ENCODE data around the gene GNA12.

The GNA12 gene

DNA sequence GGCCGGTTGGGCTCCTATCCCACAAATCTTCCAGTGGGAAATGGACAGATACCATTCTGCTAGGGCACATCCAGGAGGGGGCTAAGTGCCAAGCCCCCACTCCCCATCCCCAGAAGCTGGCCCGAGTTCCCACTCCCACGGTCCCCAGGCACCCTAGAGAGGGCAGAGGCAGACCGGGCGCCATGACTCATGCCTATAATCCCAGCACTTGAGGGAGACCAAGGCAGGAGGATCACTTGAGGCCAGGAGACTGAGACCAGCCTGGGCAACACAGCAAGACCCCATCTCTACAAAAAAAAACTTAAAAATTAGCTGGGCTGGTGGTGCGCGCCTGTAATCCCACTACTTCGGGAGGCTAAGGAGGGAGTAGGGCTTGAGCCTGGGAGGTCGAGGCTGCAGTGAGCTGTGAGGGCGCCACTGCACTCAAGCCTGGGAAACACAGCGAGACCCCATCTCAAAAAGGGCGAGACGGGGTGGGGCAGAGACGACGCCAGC is 870 bp downstream of the GNA12 start:
- H3K9me3 ChIP-seq (ENCODE audit: severe bottlenecking): no peaks in the 10 kb centered on the region
- no peaks in the 10 kb centered on the region for H3K27me3 ChIP-seq (ENCODE audit: insufficient read depth, poor library complexity, severe bottlenecking)
- ATAC-seq (ENCODE audit: low read depth) (no peak), DNase-seq (ENCODE audit: low spot score) (no peak)
- peaks cover 14% of the 10 kb centered on the region for H3K4me1 ChIP-seq (ENCODE audit: insufficient read depth, poor library complexity, severe bottlenecking)
- peaks cover 24% of the 10 kb centered on the region for H3K36me3 ChIP-seq (ENCODE audit: low read depth)
- peak overlapping the region; percentile 77 for H3K4me3 ChIP-seq (ENCODE audit: severe bottlenecking)
- TF ChIP-seq, protein P1, sequence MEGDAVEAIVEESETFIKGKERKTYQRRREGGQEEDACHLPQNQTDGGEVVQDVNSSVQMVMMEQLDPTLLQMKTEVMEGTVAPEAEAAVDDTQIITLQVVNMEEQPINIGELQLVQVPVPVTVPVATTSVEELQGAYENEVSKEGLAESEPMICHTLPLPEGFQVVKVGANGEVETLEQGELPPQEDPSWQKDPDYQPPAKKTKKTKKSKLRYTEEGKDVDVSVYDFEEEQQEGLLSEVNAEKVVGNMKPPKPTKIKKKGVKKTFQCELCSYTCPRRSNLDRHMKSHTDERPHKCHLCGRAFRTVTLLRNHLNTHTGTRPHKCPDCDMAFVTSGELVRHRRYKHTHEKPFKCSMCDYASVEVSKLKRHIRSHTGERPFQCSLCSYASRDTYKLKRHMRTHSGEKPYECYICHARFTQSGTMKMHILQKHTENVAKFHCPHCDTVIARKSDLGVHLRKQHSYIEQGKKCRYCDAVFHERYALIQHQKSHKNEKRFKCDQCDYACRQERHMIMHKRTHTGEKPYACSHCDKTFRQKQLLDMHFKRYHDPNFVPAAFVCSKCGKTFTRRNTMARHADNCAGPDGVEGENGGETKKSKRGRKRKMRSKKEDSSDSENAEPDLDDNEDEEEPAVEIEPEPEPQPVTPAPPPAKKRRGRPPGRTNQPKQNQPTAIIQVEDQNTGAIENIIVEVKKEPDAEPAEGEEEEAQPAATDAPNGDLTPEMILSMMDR (IDR thresholded peaks at IDR 0.05; ENCODE audit: poor library complexity, severe bottlenecking): no peak
- peak overlapping the region; percentile 37 for H3K27ac ChIP-seq (ENCODE audit: poor library complexity, severe bottlenecking)

DNA sequence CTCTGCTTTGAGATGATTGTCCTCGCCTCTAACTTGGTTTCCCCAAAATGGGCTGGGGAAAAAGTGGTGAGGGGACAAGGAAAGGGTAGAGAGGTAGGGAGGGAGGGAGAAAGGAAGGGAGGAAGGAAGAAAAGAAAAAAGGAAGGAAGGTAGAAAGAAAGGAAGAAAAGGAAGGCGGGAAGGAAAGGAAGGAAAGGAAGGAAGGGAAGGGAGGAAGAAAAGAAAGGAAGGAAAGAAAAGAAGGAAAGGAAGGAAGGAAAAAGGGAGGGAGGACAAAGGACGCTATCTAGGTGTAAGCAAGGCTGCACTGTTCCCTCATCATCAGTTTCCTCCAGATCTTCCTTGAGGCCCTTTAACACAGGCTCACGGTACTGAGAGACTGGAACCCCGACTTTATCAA is 2.2 kb downstream of the GNA12 start:
- DNase-seq (ENCODE audit: low spot score) (no peak), ATAC-seq (ENCODE audit: low read depth) (no peak)
- no peaks in the 10 kb centered on the region for H3K9me3 ChIP-seq (ENCODE audit: severe bottlenecking)
- peaks cover 35% of the 10 kb centered on the region for H3K36me3 ChIP-seq (ENCODE audit: low read depth)
- TF ChIP-seq, protein P1 (IDR thresholded peaks at IDR 0.05; ENCODE audit: poor library complexity, severe bottlenecking): no peak
- no peak overlapping the region for H3K4me3 ChIP-seq (ENCODE audit: severe bottlenecking)
- no peaks in the 10 kb centered on the region for H3K27me3 ChIP-seq (ENCODE audit: insufficient read depth, poor library complexity, severe bottlenecking)
- peaks cover 14% of the 10 kb centered on the region for H3K4me1 ChIP-seq (ENCODE audit: insufficient read depth, poor library complexity, severe bottlenecking)
- no peak overlapping the region for H3K27ac ChIP-seq (ENCODE audit: poor library complexity, severe bottlenecking)

DNA sequence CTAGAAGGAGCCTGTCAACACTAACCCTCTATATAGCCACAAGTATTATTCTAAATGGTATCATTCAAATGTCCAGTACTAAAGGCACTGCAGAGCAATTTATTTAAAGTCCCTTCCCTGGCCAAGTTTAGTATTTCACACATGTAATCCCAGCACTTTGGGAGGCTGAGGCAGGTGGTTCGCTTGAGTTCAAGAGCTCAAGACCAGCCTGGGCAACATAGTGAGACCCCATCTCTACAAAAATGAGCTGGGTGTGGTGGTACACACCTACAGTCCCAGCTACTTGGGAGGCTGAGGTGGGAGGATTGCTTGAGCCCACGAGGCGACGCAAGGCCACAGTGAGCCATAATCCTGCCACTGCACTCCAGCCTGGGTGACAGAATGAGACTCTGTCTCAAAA is 3.6 kb downstream of the GNA12 start:
- Histone ChIP-seq H3K9me3 (ENCODE audit: severe bottlenecking) (no peaks in the 10 kb centered on the region), H3K4me1 (ENCODE audit: insufficient read depth, poor library complexity, severe bottlenecking) (peaks cover 14% of the 10 kb centered on the region), H3K36me3 (ENCODE audit: low read depth) (peaks cover 46% of the 10 kb centered on the region), H3K4me3 (ENCODE audit: severe bottlenecking) (no peak overlapping the region), H3K27ac (ENCODE audit: poor library complexity, severe bottlenecking) (no peak overlapping the region), H3K27me3 (ENCODE audit: insufficient read depth, poor library complexity, severe bottlenecking) (no peaks in the 10 kb centered on the region)
- TF ChIP-seq, protein P1 (IDR thresholded peaks at IDR 0.05; ENCODE audit: poor library complexity, severe bottlenecking): no peak
- DNase-seq (ENCODE audit: low spot score) (no peak), ATAC-seq (ENCODE audit: low read depth) (no peak)

DNA sequence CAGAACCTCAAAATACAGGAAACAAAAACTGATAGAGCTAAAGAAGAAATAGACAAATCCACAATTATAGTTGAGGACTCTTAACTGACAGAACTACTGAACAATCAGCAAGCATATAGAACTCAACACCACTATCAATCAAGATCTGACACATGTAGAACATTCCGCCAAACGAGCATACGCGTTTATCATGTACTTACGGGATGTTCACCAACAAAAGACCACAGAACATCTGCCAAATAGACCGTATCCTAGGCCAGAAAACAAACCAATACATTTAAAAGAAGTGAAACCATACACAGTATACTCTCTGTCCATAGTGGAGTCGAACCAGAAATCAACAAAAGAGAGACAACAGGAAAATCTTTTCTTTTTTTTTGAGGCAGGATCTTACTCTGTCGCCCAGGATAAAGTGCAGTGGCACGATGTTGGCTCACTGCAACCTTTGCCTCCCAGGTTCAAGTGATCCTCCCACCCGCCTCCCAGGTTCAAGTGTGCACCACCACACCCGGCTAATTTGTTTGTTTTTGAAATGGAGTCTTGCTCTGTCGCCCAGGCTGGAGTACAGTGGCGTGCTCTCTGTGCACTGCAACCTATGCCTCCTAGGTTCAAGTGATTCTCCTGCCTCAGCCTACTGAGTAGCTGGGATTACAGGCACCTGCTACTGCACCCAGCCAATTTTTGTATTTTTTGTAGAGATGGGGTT is 5.1 kb downstream of the GNA12 start:
- Histone ChIP-seq H3K9me3 (ENCODE audit: severe bottlenecking) (no peaks in the 10 kb centered on the region), H3K27me3 (ENCODE audit: insufficient read depth, poor library complexity, severe bottlenecking) (no peaks in the 10 kb centered on the region), H3K36me3 (ENCODE audit: low read depth) (peaks cover 59% of the 10 kb centered on the region), H3K27ac (ENCODE audit: poor library complexity, severe bottlenecking) (no peak overlapping the region), H3K4me1 (ENCODE audit: insufficient read depth, poor library complexity, severe bottlenecking) (peaks cover 14% of the 10 kb centered on the region), H3K4me3 (ENCODE audit: severe bottlenecking) (no peak overlapping the region)
- TF ChIP-seq, protein P1 (IDR thresholded peaks at IDR 0.05; ENCODE audit: poor library complexity, severe bottlenecking): no peak
- DNase-seq (ENCODE audit: low spot score): no peak
- ATAC-seq (ENCODE audit: low read depth): no peak

DNA sequence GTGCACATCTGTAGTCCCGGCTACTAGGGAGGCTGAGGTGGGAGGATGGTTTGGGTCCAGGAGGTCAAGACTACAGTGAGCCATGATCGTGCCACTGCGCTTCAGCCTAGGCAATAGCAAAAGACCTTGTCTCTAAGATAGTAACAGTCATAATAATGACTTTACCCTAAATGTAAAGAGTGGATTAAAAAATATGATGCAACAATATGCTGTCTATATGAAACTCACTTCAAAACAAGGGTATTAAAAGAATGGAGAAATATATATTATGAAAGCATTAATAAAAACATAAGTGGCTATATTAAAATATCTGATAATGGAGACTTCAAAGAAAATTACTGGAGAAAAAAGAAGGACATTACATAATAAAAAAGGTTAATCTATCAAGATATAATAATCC is 5.7 kb downstream of the GNA12 start:
- Histone ChIP-seq H3K27me3 (ENCODE audit: insufficient read depth, poor library complexity, severe bottlenecking) (no peaks in the 10 kb centered on the region), H3K9me3 (ENCODE audit: severe bottlenecking) (no peaks in the 10 kb centered on the region), H3K27ac (ENCODE audit: poor library complexity, severe bottlenecking) (no peak overlapping the region), H3K36me3 (ENCODE audit: low read depth) (peaks cover 59% of the 10 kb centered on the region), H3K4me3 (ENCODE audit: severe bottlenecking) (no peak overlapping the region), H3K4me1 (ENCODE audit: insufficient read depth, poor library complexity, severe bottlenecking) (peaks cover 14% of the 10 kb centered on the region)
- ATAC-seq (ENCODE audit: low read depth) (no peak), DNase-seq (ENCODE audit: low spot score) (no peak)
- TF ChIP-seq, protein P1 (IDR thresholded peaks at IDR 0.05; ENCODE audit: poor library complexity, severe bottlenecking): no peak

Data from RWPE2 (cell line).